Measurements from ENCODE around the gene ZNF362. TPM values are rescaled to one million over a fixed set of nuclear protein-coding genes. Genes with fewer than 3 reads are reported as not detected.

The ZNF362 gene
- total RNA-seq, 2 donors from 2014 or later = 21.3 to 25.2 TPM

- ATAC-seq (no peak), DNase-seq (no peak)
- peaks cover 27% of the 10 kb centered on the region for H3K27me3 Mint-ChIP-seq
- H3K36me3 Mint-ChIP-seq (ENCODE audit: low read depth) = peaks cover 2% of the 10 kb centered on the region
- H3K4me1 Mint-ChIP-seq = no peaks in the 10 kb centered on the region
- H3K27ac Mint-ChIP-seq = no peak overlapping the region
- H3K4me3 Mint-ChIP-seq = no peak overlapping the region
- no peaks in the 10 kb centered on the region for H3K9me3 ChIP-seq (ENCODE audit: control insufficient read depth, low read length, poor library complexity, severe bottlenecking)
Observed at GRCh38 chr1:33250724-33251123, 5.6 kb upstream of the ZNF362 start.

GRCh38 chr1:33254491-33254890, 1.8 kb upstream of the ZNF362 start:
- H3K4me3 Mint-ChIP-seq = no peak overlapping the region
- ATAC-seq = no peak

GRCh38 chr1:33255347-33256220, 708 bp upstream of the ZNF362 start:
- ATAC-seq = peak; percentile 20
- peak in 2 of 3 donors; percentile 17 to 28 for DNase-seq
- Mint-ChIP-seq H3K36me3 (ENCODE audit: low read depth) (peaks cover 3% of the 10 kb centered on the region), H3K27me3 (no peaks in the 10 kb centered on the region), H3K4me1 (peaks cover 19% of the 10 kb centered on the region), H3K27ac (peak overlapping the region; percentile 43), H3K4me3 (peak overlapping the region; percentile 73)
- no peaks in the 10 kb centered on the region for H3K9me3 ChIP-seq (ENCODE audit: control insufficient read depth, low read length, poor library complexity, severe bottlenecking)

More at GRCh38 chr1:33254491-33254890, 1.8 kb upstream of the ZNF362 start:
- H3K4me1 Mint-ChIP-seq = peaks cover 14% of the 10 kb centered on the region
- peak overlapping the region; percentile 56 for H3K27ac Mint-ChIP-seq
- peaks cover 9% of the 10 kb centered on the region for H3K27me3 Mint-ChIP-seq
- H3K36me3 Mint-ChIP-seq (ENCODE audit: low read depth) = peaks cover 3% of the 10 kb centered on the region
- DNase-seq = no peak
- H3K9me3 ChIP-seq (ENCODE audit: control insufficient read depth, low read length, poor library complexity, severe bottlenecking) = no peaks in the 10 kb centered on the region

- peak overlapping the region; percentile 70 for H3K4me3 Mint-ChIP-seq
- no peak for ATAC-seq
- no peaks in the 10 kb centered on the region for H3K9me3 ChIP-seq (ENCODE audit: control insufficient read depth, low read length, poor library complexity, severe bottlenecking)
- no peaks in the 10 kb centered on the region for H3K27me3 Mint-ChIP-seq
- H3K27ac Mint-ChIP-seq = no peak overlapping the region
- DNase-seq = no peak
- H3K4me1 Mint-ChIP-seq = peaks cover 19% of the 10 kb centered on the region
- peaks cover 3% of the 10 kb centered on the region for H3K36me3 Mint-ChIP-seq (ENCODE audit: low read depth)
Observed at GRCh38 chr1:33256221-33256470, 146 bp upstream of the ZNF362 start.

GRCh38 chr1:33257207-33257771, 997 bp downstream of the ZNF362 start:
- H3K4me1 Mint-ChIP-seq = peaks cover 25% of the 10 kb centered on the region
- H3K9me3 ChIP-seq (ENCODE audit: control insufficient read depth, low read length, poor library complexity, severe bottlenecking) = no peaks in the 10 kb centered on the region
- peak overlapping the region; percentile 98 for H3K4me3 Mint-ChIP-seq
- peaks cover 3% of the 10 kb centered on the region for H3K36me3 Mint-ChIP-seq (ENCODE audit: low read depth)
- ATAC-seq (no peak), DNase-seq (no peak)
- no peaks in the 10 kb centered on the region for H3K27me3 Mint-ChIP-seq
- peak overlapping the region; percentile 97 for H3K27ac Mint-ChIP-seq

GRCh38 chr1:33257772-33258712, 1.8 kb downstream of the ZNF362 start:
- H3K9me3 ChIP-seq (ENCODE audit: control insufficient read depth, low read length, poor library complexity, severe bottlenecking) = no peaks in the 10 kb centered on the region
- DNase-seq (no peak), ATAC-seq (no peak)
- Mint-ChIP-seq H3K4me3 (peak overlapping the region; percentile 98), H3K36me3 (ENCODE audit: low read depth) (peaks cover 3% of the 10 kb centered on the region), H3K27me3 (no peaks in the 10 kb centered on the region), H3K4me1 (peaks cover 25% of the 10 kb centered on the region), H3K27ac (peak overlapping the region; percentile 97)

- DNase-seq (no peak), ATAC-seq (no peak)
- no peaks in the 10 kb centered on the region for H3K27me3 Mint-ChIP-seq
- H3K4me3 Mint-ChIP-seq = peak overlapping the region; percentile 98
- peaks cover 28% of the 10 kb centered on the region for H3K4me1 Mint-ChIP-seq
- H3K36me3 Mint-ChIP-seq (ENCODE audit: low read depth) = peaks cover 3% of the 10 kb centered on the region
- no peaks in the 10 kb centered on the region for H3K9me3 ChIP-seq (ENCODE audit: control insufficient read depth, low read length, poor library complexity, severe bottlenecking)
- H3K27ac Mint-ChIP-seq = no peak overlapping the region
Observed at GRCh38 chr1:33258788-33259274, 2.5 kb downstream of the ZNF362 start.

GRCh38 chr1:33259879-33260278, 3.6 kb downstream of the ZNF362 start:
- peaks cover 3% of the 10 kb centered on the region for H3K36me3 Mint-ChIP-seq (ENCODE audit: low read depth)
- ATAC-seq (no peak), DNase-seq (no peak)
- peaks cover 28% of the 10 kb centered on the region for H3K4me1 Mint-ChIP-seq
- no peaks in the 10 kb centered on the region for H3K9me3 ChIP-seq (ENCODE audit: control insufficient read depth, low read length, poor library complexity, severe bottlenecking)
- H3K27me3 Mint-ChIP-seq = no peaks in the 10 kb centered on the region
- peak overlapping the region; percentile 33 for H3K4me3 Mint-ChIP-seq
- no peak overlapping the region for H3K27ac Mint-ChIP-seq

- DNase-seq = no peak
- ATAC-seq = no peak
- H3K4me1 Mint-ChIP-seq = peaks cover 28% of the 10 kb centered on the region
- no peaks in the 10 kb centered on the region for H3K27me3 Mint-ChIP-seq
- no peak overlapping the region for H3K27ac Mint-ChIP-seq
- peak overlapping the region; percentile 33 for H3K4me3 Mint-ChIP-seq
- H3K9me3 ChIP-seq (ENCODE audit: control insufficient read depth, low read length, poor library complexity, severe bottlenecking) = no peaks in the 10 kb centered on the region
- peaks cover 3% of the 10 kb centered on the region for H3K36me3 Mint-ChIP-seq (ENCODE audit: low read depth)
Observed at GRCh38 chr1:33260439-33260838, 4.1 kb downstream of the ZNF362 start.

GRCh38 chr1:33261344-33261743, 5.1 kb downstream of the ZNF362 start:
- peaks cover 3% of the 10 kb centered on the region for H3K36me3 Mint-ChIP-seq (ENCODE audit: low read depth)
- no peak overlapping the region for H3K4me3 Mint-ChIP-seq
- ATAC-seq (no peak), DNase-seq (no peak)
- H3K9me3 ChIP-seq (ENCODE audit: control insufficient read depth, low read length, poor library complexity, severe bottlenecking) = no peaks in the 10 kb centered on the region
- H3K27me3 Mint-ChIP-seq = no peaks in the 10 kb centered on the region
- H3K4me1 Mint-ChIP-seq = peaks cover 33% of the 10 kb centered on the region
- H3K27ac Mint-ChIP-seq = no peak overlapping the region

- H3K27me3 Mint-ChIP-seq = no peaks in the 10 kb centered on the region
- H3K36me3 Mint-ChIP-seq (ENCODE audit: low read depth) = no peaks in the 10 kb centered on the region
- no peak overlapping the region for H3K4me3 Mint-ChIP-seq
- no peaks in the 10 kb centered on the region for H3K9me3 ChIP-seq (ENCODE audit: control insufficient read depth, low read length, poor library complexity, severe bottlenecking)
- ATAC-seq (no peak), DNase-seq (no peak)
- peaks cover 28% of the 10 kb centered on the region for H3K4me1 Mint-ChIP-seq
- H3K27ac Mint-ChIP-seq = no peak overlapping the region
Observed at GRCh38 chr1:33263890-33264504, 7.7 kb downstream of the ZNF362 start.

GRCh38 chr1:33265780-33266605, 9.7 kb downstream of the ZNF362 start:
- Mint-ChIP-seq H3K27ac (no peak overlapping the region), H3K36me3 (ENCODE audit: low read depth) (no peaks in the 10 kb centered on the region), H3K4me3 (no peak overlapping the region), H3K4me1 (peaks cover 23% of the 10 kb centered on the region), H3K27me3 (no peaks in the 10 kb centered on the region)
- no peaks in the 10 kb centered on the region for H3K9me3 ChIP-seq (ENCODE audit: control insufficient read depth, low read length, poor library complexity, severe bottlenecking)
- ATAC-seq (no peak), DNase-seq (no peak)

Measured in T-helper 17 cell (primary cell).